Epithelial cell of esophagus (primary cell): ENCODE measurements around the gene FAM161A.
"Not testable (repeated sequence)": the region's sequence is repeated elsewhere in the genome, so short reads cannot be mapped to it uniquely, and the experiment has no call there.

Experiments used
- DNase-seq: peaks from one replicate; pipeline ENCODE4 v3.0.0; 2010; ENCODE audit warnings: low read depth
- H3K4me3 ChIP-seq: 2 replicates; pipeline ENCODE4 v1.5.1; 2011; ENCODE audit warnings: mild to moderate bottlenecking, low read length, control low read depth
- CTCF ChIP-seq: IDR thresholded peaks from 2 replicates; pipeline ENCODE4 v1.5.1; 2011; ENCODE audit warnings: low read depth, mild to moderate bottlenecking, low read length, control low read depth, inconsistent platforms; ENCODE audit not compliant: insufficient read depth; ENCODE audit errors: missing control alignments

FAM161A gene

GRCh38 chr2:61855318-61855613 lies 1.4 kb upstream of the FAM161A start:
- peak overlapping the region; percentile 82 for H3K4me3 ChIP-seq
- no peak for TF ChIP-seq CTCF
- no peak for DNase-seq

GRCh38 chr2:61854564-61855317 lies 881 bp upstream of the FAM161A start:
- TF ChIP-seq CTCF: no peak
- peak overlapping the region; percentile 82 for H3K4me3 ChIP-seq
- DNase-seq: peak; percentile 98

GRCh38 chr2:61853086-61853846 lies 594 bp downstream of the FAM161A start:
- H3K4me3 ChIP-seq: peak overlapping the region; percentile 82
- peak; percentile 10 for DNase-seq
- no peak for TF ChIP-seq CTCF

GRCh38 chr2:61851270-61851669 lies 2.6 kb downstream of the FAM161A start:
- not testable (repeated sequence) for H3K4me3 ChIP-seq, DNase-seq

GRCh38 chr2:61845320-61845719 lies 8.5 kb downstream of the FAM161A start:
- DNase-seq: no peak
- no peak overlapping the region for H3K4me3 ChIP-seq
- no peak for TF ChIP-seq CTCF

- no peak for DNase-seq
- no peak overlapping the region for H3K4me3 ChIP-seq
- no peak for TF ChIP-seq CTCF
These were observed 12.6 kb downstream of the FAM161A start for GRCh38 chr2:61841286-61841685.

- no peak overlapping the region for H3K4me3 ChIP-seq
- DNase-seq: peak; percentile 80
- TF ChIP-seq CTCF: no peak
These were observed 19.0 kb downstream of the FAM161A start for GRCh38 chr2:61834893-61835292.
